GM23338 (cell line): ENCODE results near the gene CSTPP1.

Source experiments
- CREB1 ChIP-seq: fragments of 250-450 bp; sonication (Bioruptor Pico); IDR thresholded peaks from 2 replicates; pipeline ENCODE4 v1.5.0; 2020; ENCODE audit warnings: low read depth, mild to moderate bottlenecking, moderate library complexity
- EZH2 ChIP-seq: fragments of 200-600 bp; sonication (generic); IDR thresholded peaks from one replicate; pipeline ENCODE4 v1.8.0; 2017; ENCODE audit warnings: antibody characterized with exemption, mild to moderate bottlenecking, low read depth; ENCODE audit not compliant: unreplicated experiment
- EZH2phosphoT487 ChIP-seq: fragments of 200-600 bp; sonication (generic); IDR thresholded peaks from one replicate; pipeline ENCODE4 v1.8.1; 2018; ENCODE audit warnings: antibody characterized with exemption; ENCODE audit not compliant: unreplicated experiment
- NANOG ChIP-seq: IDR thresholded peaks from 2 replicates; pipeline ENCODE4 v1.6.1; 2016; ENCODE audit warnings: antibody characterized with exemption, borderline replicate concordance
- POLR2AphosphoS5 ChIP-seq: IDR thresholded peaks from 2 replicates; pipeline ENCODE4 v1.6.1; 2016; ENCODE audit warnings: antibody characterized with exemption, low read depth
- STAT1 ChIP-seq: IDR thresholded peaks from one replicate; pipeline ENCODE4 v1.6.1; 2016; ENCODE audit warnings: antibody characterized with exemption; ENCODE audit not compliant: unreplicated experiment
- TF ChIP-seq, protein P1 (sequence below): IDR thresholded peaks from one replicate; pipeline ENCODE4 v1.6.1; 2018; ENCODE audit warnings: antibody characterized with exemption; ENCODE audit not compliant: unreplicated experiment
- TF ChIP-seq, protein P2 (sequence below), 2 experiments: fragments of 200-600 bp in 1 of 2; sonication (generic) in 1 of 2; conservative IDR thresholded peaks; 2 replicates each; pipeline versions ENCODE4 v1.5.1 to v1.6.1; 2016 to 2017; ENCODE audit warnings: antibody characterized with exemption in 2 of 2, low read depth in 2 of 2, mild to moderate bottlenecking in 2 of 2, moderate library complexity in 1 of 2

DNA sequence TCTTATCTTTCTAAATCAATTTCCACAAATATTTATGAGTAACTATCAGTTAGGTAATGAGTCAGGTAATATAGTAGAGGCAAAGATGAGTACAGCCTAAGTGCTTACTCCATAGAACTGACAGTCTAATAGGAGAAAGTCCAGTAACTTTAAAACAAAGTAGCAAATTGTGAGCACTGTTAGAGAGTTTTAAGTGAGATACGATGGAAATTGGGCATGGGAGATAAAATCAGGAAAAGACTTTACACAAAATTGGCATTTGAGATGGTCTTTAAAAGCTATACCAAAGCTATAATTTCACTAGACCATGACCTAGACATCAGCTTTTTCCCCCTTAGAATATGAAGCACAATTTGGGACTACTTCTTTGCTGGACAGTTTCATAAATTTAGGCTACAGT lies 113.7 kb downstream of the CSTPP1 start:
- TF ChIP-seq EZH2 (no peak), POLR2AphosphoS5 (no peak), EZH2phosphoT487 (no peak), NANOG (no peak), CREB1 (CRISPR knock-in tag) (no peak), STAT1 (no peak)
- TF ChIP-seq, protein P1, sequence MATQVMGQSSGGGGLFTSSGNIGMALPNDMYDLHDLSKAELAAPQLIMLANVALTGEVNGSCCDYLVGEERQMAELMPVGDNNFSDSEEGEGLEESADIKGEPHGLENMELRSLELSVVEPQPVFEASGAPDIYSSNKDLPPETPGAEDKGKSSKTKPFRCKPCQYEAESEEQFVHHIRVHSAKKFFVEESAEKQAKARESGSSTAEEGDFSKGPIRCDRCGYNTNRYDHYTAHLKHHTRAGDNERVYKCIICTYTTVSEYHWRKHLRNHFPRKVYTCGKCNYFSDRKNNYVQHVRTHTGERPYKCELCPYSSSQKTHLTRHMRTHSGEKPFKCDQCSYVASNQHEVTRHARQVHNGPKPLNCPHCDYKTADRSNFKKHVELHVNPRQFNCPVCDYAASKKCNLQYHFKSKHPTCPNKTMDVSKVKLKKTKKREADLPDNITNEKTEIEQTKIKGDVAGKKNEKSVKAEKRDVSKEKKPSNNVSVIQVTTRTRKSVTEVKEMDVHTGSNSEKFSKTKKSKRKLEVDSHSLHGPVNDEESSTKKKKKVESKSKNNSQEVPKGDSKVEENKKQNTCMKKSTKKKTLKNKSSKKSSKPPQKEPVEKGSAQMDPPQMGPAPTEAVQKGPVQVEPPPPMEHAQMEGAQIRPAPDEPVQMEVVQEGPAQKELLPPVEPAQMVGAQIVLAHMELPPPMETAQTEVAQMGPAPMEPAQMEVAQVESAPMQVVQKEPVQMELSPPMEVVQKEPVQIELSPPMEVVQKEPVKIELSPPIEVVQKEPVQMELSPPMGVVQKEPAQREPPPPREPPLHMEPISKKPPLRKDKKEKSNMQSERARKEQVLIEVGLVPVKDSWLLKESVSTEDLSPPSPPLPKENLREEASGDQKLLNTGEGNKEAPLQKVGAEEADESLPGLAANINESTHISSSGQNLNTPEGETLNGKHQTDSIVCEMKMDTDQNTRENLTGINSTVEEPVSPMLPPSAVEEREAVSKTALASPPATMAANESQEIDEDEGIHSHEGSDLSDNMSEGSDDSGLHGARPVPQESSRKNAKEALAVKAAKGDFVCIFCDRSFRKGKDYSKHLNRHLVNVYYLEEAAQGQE: no peak
- TF ChIP-seq, protein P2, sequence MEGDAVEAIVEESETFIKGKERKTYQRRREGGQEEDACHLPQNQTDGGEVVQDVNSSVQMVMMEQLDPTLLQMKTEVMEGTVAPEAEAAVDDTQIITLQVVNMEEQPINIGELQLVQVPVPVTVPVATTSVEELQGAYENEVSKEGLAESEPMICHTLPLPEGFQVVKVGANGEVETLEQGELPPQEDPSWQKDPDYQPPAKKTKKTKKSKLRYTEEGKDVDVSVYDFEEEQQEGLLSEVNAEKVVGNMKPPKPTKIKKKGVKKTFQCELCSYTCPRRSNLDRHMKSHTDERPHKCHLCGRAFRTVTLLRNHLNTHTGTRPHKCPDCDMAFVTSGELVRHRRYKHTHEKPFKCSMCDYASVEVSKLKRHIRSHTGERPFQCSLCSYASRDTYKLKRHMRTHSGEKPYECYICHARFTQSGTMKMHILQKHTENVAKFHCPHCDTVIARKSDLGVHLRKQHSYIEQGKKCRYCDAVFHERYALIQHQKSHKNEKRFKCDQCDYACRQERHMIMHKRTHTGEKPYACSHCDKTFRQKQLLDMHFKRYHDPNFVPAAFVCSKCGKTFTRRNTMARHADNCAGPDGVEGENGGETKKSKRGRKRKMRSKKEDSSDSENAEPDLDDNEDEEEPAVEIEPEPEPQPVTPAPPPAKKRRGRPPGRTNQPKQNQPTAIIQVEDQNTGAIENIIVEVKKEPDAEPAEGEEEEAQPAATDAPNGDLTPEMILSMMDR (conservative IDR thresholded peaks at IDR 0.05; ENCODE audit: low read depth in 2 of 2): no peak
